ELF-1 (cell line): ENCODE measurements around the gene ZFR2.
A peak's percentile ranks its signal among the peaks of the same experiment; 100 is the strongest.
"Not testable (repeated sequence)": the region's sequence is repeated elsewhere in the genome, so short reads cannot be mapped to it uniquely, and the experiment has no call there.

Source experiments
- DNase-seq: peaks from one replicate; pipeline ENCODE4 v3.0.0-alpha.2; 2016; ENCODE audit warnings: low read depth, low spot score

The ZFR2 gene

GRCh38 chr19:3874695-3875094 is 5.9 kb upstream of the ZFR2 start:
- not testable (repeated sequence) for DNase-seq

GRCh38 chr19:3873151-3873550 is 4.3 kb upstream of the ZFR2 start:
- DNase-seq = no peak

GRCh38 chr19:3867971-3868769 is 668 bp downstream of the ZFR2 start:
- peak; percentile 20 for DNase-seq

- no peak for DNase-seq
Measured at GRCh38 chr19:3866910-3867638, 1.8 kb downstream of the ZFR2 start.

GRCh38 chr19:3863648-3864047 is 5.2 kb downstream of the ZFR2 start:
- no peak for DNase-seq

- DNase-seq = peak; percentile 24
Measured at GRCh38 chr19:3862826-3863500, 5.9 kb downstream of the ZFR2 start.

GRCh38 chr19:3860499-3860898 is 8.3 kb downstream of the ZFR2 start:
- DNase-seq = no peak

GRCh38 chr19:3857449-3858003 is 11.3 kb downstream of the ZFR2 start:
- no peak for DNase-seq

- DNase-seq = no peak
Measured at GRCh38 chr19:3855320-3855719, 13.5 kb downstream of the ZFR2 start.

- DNase-seq = peak; percentile 71
Measured at GRCh38 chr19:3852614-3853254, 16.1 kb downstream of the ZFR2 start.

- DNase-seq = no peak
Measured at GRCh38 chr19:3852177-3852511, 16.7 kb downstream of the ZFR2 start.

- no peak for DNase-seq
Measured at GRCh38 chr19:3851254-3852176, 17.3 kb downstream of the ZFR2 start.

GRCh38 chr19:3850320-3850972 is 18.4 kb downstream of the ZFR2 start:
- no peak for DNase-seq

- DNase-seq = no peak
Measured at GRCh38 chr19:3849787-3850186, 19.1 kb downstream of the ZFR2 start.

- DNase-seq = peak; percentile 79
Measured at GRCh38 chr19:3849092-3849491, 19.7 kb downstream of the ZFR2 start.

- DNase-seq = no peak
Measured at GRCh38 chr19:3844596-3844995, 24.2 kb downstream of the ZFR2 start.

- no peak for DNase-seq
Measured at GRCh38 chr19:3842948-3843347, 25.9 kb downstream of the ZFR2 start.

GRCh38 chr19:3840804-3841203 is 28.0 kb downstream of the ZFR2 start:
- no peak for DNase-seq

GRCh38 chr19:3839941-3840340 is 28.9 kb downstream of the ZFR2 start:
- no peak for DNase-seq

- DNase-seq = no peak
Measured at GRCh38 chr19:3838661-3839060, 30.2 kb downstream of the ZFR2 start.
